ENCODE data around the gene WDR36.
"Not testable (repeated sequence)": the region's sequence is repeated elsewhere in the genome, so short reads cannot be mapped to it uniquely, and the experiment has no call there.

Gene WDR36

GRCh38 chr5:111138096-111138495 is 45.9 kb downstream of the WDR36 start:
- no peak for DNase-seq (ENCODE audit: low read depth)

- DNase-seq (ENCODE audit: low read depth), result not testable (repeated sequence)
Observed at GRCh38 chr5:111141471-111141870, 49.3 kb downstream of the WDR36 start.

GRCh38 chr5:111142932-111143331 is 50.8 kb downstream of the WDR36 start:
- DNase-seq (ENCODE audit: low read depth), result no peak

- DNase-seq (ENCODE audit: low read depth), result no peak
Observed at GRCh38 chr5:111143910-111144309, 51.8 kb downstream of the WDR36 start.

GRCh38 chr5:111144352-111144930 is 52.3 kb downstream of the WDR36 start:
- no peak for DNase-seq (ENCODE audit: low read depth)

GRCh38 chr5:111146053-111146452 is 53.9 kb downstream of the WDR36 start:
- DNase-seq (ENCODE audit: low read depth), result no peak

GRCh38 chr5:111147502-111147901 is 55.4 kb downstream of the WDR36 start:
- DNase-seq (ENCODE audit: low read depth), result no peak

GRCh38 chr5:111151998-111152397 is 59.9 kb downstream of the WDR36 start:
- DNase-seq (ENCODE audit: low read depth), result no peak

GRCh38 chr5:111153483-111153882 is 61.3 kb downstream of the WDR36 start:
- no peak for DNase-seq (ENCODE audit: low read depth)

GRCh38 chr5:111153945-111154344 is 61.8 kb downstream of the WDR36 start:
- no peak for DNase-seq (ENCODE audit: low read depth)

GRCh38 chr5:111158105-111158744 is 66.1 kb downstream of the WDR36 start:
- DNase-seq (ENCODE audit: low read depth), result peak; percentile 61

- no peak for DNase-seq (ENCODE audit: low read depth)
Observed at GRCh38 chr5:111159845-111160244, 67.7 kb downstream of the WDR36 start.

- no peak for DNase-seq (ENCODE audit: low read depth)
Observed at GRCh38 chr5:111163000-111163399, 70.9 kb downstream of the WDR36 start.

GRCh38 chr5:111165058-111165457 is 72.9 kb downstream of the WDR36 start:
- DNase-seq (ENCODE audit: low read depth), result no peak

- no peak for DNase-seq (ENCODE audit: low read depth)
Observed at GRCh38 chr5:111167551-111167950, 75.4 kb downstream of the WDR36 start.

GRCh38 chr5:111168608-111169007 is 76.5 kb downstream of the WDR36 start:
- no peak for DNase-seq (ENCODE audit: low read depth)

GRCh38 chr5:111169269-111169668 is 77.1 kb downstream of the WDR36 start:
- no peak for DNase-seq (ENCODE audit: low read depth)

GRCh38 chr5:111170279-111170678 is 78.1 kb downstream of the WDR36 start:
- no peak for DNase-seq (ENCODE audit: low read depth)

GRCh38 chr5:111172504-111172903 is 80.4 kb downstream of the WDR36 start:
- no peak for DNase-seq (ENCODE audit: low read depth)

GRCh38 chr5:111173476-111173875 is 81.3 kb downstream of the WDR36 start:
- no peak for DNase-seq (ENCODE audit: low read depth)
